ENCODE data around the gene HNRNPR. TPM values are rescaled to one million over a fixed set of nuclear protein-coding genes. Genes with fewer than 3 reads are reported as not detected.
A peak's percentile ranks its signal among the peaks of the same experiment; 100 is the strongest.

The HNRNPR gene
- total RNA-seq, 1 donor: 119 TPM

DNA sequence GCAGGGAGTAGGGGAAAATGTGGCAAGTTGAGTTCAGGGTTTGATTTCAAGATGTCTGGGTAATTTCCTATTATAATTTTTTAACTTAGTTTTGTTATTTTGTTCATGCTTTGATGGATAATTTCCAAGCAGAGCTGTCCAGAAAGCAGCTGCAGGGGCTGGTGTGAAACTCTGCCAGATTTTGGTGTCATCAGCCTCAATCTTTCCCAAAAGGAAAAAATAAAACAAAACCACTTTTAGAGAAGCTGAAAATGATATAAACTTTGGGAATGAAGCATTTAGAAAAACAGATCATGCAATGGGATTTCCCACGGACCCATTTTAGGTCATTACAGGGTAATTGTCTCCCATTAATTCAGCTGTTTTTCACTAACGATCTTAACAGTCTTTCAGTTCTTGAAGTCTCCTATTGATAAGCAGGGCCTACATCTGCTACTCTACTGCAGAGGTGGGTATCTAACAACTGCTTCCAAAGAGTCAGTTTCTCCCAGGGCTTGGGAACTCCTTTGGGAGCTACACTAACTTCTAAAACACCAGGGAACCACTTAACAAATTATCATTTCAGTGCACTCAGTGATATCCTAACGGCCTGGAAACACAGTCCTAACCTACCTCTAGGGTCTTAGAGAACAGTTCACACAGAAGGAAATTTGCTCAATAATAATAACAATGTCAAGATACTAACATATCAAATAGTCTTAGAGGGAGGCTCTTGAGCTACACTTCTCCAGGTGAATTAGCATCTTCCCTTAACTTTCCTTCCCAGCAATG is 13.2 kb upstream of the HNRNPR start:
- no peak overlapping the region for H3K4me3 ChIP-seq (ENCODE audit: low read depth, low read length)
- TF ChIP-seq, protein P1, sequence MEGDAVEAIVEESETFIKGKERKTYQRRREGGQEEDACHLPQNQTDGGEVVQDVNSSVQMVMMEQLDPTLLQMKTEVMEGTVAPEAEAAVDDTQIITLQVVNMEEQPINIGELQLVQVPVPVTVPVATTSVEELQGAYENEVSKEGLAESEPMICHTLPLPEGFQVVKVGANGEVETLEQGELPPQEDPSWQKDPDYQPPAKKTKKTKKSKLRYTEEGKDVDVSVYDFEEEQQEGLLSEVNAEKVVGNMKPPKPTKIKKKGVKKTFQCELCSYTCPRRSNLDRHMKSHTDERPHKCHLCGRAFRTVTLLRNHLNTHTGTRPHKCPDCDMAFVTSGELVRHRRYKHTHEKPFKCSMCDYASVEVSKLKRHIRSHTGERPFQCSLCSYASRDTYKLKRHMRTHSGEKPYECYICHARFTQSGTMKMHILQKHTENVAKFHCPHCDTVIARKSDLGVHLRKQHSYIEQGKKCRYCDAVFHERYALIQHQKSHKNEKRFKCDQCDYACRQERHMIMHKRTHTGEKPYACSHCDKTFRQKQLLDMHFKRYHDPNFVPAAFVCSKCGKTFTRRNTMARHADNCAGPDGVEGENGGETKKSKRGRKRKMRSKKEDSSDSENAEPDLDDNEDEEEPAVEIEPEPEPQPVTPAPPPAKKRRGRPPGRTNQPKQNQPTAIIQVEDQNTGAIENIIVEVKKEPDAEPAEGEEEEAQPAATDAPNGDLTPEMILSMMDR (IDR thresholded peaks at IDR 0.05; ENCODE audit: insufficient read depth, low read depth, low read length): no peak
- DNase-seq (ENCODE audit: low read depth): no peak

DNA sequence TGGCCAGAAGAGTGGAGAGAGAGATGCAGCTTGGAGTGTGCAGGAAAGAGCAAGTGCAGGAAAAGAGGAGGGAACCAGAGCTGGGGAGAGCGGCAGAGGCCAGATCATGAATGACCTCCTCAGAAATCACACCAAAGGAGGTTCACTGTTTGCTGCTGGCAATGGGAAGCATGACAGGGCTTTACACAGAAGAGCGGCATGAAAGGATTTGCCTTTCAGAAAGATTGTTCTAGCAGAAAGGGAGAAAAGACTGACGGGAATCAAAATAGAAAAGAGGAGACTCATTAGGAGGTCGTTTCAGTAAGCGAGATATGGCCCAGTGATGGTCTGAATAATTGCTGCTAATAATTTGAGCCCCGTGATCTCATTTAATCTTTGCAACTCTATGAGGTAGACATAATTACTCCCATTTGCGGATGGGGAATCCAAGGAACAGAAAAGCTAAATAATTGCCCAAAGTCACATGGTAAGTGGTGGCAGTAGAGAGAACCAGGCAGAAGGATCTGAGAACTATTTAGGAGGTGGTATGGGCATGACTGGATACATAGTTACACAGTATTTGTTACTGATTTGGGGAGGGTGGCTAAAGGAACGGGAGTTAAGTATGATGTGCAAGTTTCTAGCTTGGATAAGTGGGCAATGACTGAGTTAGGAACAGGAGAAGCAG is 12.5 kb upstream of the HNRNPR start:
- no peak overlapping the region for H3K4me3 ChIP-seq (ENCODE audit: low read depth, low read length)
- TF ChIP-seq, protein P1 (IDR thresholded peaks at IDR 0.05; ENCODE audit: insufficient read depth, low read depth, low read length): no peak
- no peak for DNase-seq (ENCODE audit: low read depth)

DNA sequence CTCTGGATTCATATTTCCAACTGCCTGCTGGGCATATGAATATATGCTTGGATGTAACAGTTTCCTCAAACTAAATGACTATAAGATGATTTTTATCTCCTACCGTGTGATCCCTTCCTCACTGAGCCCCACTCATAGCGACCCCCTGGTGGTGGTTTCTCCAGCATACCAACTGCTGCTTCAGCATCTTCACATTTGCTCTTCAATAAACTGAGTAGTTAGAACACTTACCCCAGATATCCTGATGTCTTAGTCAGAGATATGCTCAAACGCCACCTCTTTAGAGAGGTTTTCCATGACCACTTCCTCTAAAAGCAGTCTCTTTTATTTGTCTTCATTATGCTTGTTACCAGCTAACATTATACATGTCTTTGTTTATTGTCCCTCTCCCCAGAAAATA is 10.2 kb upstream of the HNRNPR start:
- TF ChIP-seq, protein P1 (IDR thresholded peaks at IDR 0.05; ENCODE audit: insufficient read depth, low read depth, low read length): peak; percentile 18
- no peak overlapping the region for H3K4me3 ChIP-seq (ENCODE audit: low read depth, low read length)
- no peak for DNase-seq (ENCODE audit: low read depth)

DNA sequence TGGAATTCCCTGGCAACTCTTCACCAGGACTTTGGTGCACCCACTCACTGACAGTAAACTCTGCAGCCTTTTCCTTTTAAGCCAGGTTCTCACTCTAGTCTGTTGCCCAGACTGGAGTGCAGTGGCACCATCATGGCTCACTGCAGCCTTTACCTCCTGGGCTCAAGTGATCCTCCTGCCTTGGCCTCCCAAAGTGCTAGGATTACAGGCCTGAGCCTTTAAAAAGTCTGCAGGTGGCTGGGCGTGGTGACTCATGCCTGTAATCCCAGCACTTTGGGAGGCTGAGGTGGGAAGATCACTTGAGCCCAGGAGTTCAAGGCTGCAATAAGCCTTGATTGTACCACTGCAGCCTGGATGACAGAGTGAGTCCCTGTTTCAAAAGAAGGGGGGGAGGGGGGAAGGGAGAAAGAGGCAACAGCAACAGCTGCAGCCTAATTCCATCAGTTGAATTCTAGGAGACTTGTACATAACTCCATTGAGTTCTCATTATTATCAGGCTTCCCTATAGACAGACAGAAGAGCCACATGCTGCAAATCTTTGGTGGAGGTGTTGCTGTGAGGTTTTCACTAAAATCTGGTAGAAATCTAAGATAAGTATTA is 8.1 kb upstream of the HNRNPR start:
- TF ChIP-seq, protein P1 (IDR thresholded peaks at IDR 0.05; ENCODE audit: insufficient read depth, low read depth, low read length): no peak
- no peak for DNase-seq (ENCODE audit: low read depth)
- no peak overlapping the region for H3K4me3 ChIP-seq (ENCODE audit: low read depth, low read length)

DNA sequence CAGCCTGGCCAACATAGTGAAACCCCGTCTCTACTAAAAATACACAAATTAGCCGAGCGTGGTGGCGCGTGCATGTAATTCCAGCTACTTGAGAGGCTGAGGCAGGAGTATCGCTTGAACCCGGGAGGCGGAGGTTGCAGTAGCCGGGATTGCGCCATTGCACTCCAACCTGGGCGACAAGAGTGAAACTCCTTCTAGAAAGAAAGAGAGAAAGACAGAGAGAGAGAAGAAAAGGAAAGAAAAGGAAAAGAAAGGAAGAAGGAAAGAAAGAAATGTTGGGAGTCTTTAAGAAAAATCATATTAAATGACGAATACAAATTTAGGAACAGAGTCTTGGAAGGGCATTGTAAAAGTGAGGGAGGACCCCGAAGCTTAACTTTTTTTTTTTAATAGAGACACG is 1.8 kb upstream of the HNRNPR start:
- H3K4me3 ChIP-seq (ENCODE audit: low read depth, low read length): no peak overlapping the region
- TF ChIP-seq, protein P1 (IDR thresholded peaks at IDR 0.05; ENCODE audit: insufficient read depth, low read depth, low read length): no peak
- no peak for DNase-seq (ENCODE audit: low read depth)

DNA sequence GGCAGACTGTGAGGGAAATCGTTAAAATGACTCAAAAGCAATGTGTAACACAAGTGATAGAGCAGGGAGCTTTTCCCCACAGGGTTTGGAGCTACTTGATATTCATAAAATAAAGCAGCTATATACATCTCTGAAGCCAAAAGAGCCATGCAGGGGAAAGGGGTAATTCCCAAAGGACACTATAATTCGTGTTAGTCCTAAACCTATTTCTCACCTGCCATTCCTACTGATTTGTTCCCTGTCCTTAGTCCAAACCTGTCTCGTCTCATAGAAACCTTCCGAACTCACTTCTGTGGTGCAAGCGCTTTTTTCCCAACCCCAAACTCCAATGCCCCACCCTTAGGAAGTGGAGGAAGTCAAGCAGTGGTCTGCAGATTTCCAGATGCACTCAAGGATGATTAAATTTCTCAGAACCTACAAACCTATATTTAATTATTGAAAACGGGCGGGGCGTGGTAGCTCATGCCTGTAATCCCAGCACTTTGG is 946 bp upstream of the HNRNPR start:
- DNase-seq (ENCODE audit: low read depth): peak; percentile 40
- TF ChIP-seq, protein P1 (IDR thresholded peaks at IDR 0.05; ENCODE audit: insufficient read depth, low read depth, low read length): no peak
- H3K4me3 ChIP-seq (ENCODE audit: low read depth, low read length): peak overlapping the region; percentile 76
